Measurements from ENCODE around the gene HRG.
"Not testable (repeated sequence)": the region's sequence is repeated elsewhere in the genome, so short reads cannot be mapped to it uniquely, and the experiment has no call there.

The HRG gene

GRCh38 chr3:186665625-186666188 is at the start of gene HRG:
TSS of gene HRG (plus strand) at chr3:186666014. CDS start at chr3:186666032, 18 bp downstream.
- DNase-seq (ENCODE audit: low read depth, low spot score), result no peak
- no peak within 1 kb of the TSS for H3K27ac ChIP-seq

DNA sequence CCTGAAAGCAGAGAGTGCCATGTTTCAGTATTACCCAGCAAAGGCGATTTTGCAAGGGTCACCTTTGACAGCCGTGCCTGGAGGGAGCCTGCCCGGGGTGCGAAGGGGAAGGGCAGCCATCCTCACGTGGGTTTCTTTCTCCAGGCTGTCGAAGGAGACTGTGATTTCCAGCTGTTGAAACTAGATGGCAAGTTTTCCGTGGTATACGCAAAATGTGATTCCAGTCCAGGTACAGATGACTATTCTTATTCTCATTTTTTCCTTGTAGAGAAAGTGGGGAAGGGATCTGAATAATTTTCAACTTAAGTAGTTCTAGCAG is 49.6 kb upstream of the HRG start:
- no peak for DNase-seq (ENCODE audit: low read depth, low spot score)
- H3K27ac ChIP-seq, result no peak overlapping the region

- peak overlapping the region; percentile 58 for H3K27ac ChIP-seq
- DNase-seq (ENCODE audit: low read depth, low spot score), result peak; percentile 98
These were observed 48.5 kb upstream of the HRG start for GRCh38 chr3:186617036-186617946.

DNA sequence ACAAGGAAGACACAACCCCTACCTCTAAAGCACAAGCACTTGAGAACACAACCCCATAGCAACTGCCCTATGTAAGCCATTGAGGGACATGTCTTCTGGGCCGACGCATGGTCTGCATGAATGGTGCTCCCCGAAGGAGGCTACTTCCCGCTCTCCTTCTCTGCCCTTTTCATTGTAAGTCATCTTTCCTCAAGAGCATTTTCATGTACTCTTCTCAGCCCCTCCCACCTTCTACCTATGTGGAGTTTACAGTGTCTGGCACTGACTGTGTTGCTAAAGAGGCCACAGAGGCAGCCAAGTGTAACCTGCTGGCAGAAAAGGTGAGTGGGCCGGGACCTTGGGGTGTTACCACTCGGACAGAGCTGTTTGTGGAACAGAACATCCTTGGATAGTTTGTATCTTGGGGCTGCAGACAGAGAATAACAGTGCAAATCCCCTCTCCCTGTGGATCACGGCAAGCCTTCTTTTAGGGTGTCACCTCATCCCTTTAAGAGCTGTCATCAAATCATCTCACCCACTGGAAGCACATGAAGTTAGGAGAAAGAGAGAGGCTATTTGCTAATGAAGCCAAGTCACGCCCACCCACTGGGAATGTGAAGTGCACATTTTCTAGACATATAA is 47.4 kb upstream of the HRG start:
- H3K27ac ChIP-seq, result no peak overlapping the region
- no peak for DNase-seq (ENCODE audit: low read depth, low spot score)

GRCh38 chr3:186619787-186620212 is 46.0 kb upstream of the HRG start:
- no peak overlapping the region for H3K27ac ChIP-seq
- no peak for DNase-seq (ENCODE audit: low read depth, low spot score)

DNA sequence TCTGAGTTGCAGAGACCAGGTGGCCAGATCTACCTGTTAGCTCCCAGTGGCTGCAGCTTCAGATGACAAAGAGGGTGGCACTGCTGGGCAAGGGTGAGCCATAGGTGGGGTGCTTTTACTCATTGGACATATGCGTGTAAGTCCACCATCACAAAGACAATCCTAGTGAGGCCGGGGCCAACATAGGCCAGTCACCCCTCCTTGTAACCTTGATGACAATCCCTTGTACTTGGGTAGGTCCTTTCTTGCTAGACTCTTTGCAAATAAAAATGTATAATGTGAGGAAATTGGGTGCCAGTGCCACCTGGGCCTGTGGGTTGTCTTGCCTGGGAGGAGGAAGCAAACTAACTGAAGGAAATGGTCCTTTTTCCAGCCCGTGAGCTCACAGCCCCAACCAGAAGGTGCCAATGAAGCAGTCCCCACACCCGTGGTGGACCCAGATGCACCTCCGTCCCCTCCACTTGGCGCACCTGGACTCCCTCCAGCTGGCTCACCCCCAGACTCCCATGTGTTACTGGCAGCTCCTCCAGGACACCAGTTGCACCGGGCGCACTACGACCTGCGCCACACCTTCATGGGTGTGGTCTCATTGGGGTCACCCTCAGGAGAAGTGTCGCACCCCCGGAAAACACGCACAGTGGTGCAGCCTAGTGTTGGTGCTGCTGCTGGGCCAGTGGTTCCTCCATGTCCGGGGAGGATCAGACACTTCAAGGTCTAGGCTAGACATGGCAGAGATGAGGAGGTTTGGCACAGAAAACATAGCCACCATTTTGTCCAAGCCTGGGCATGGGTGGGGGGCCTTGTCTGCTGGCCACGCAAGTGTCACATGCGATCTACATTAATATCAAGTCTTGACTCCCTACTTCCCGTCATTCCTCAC is 45.4 kb upstream of the HRG start:
- H3K27ac ChIP-seq, result no peak overlapping the region
- no peak for DNase-seq (ENCODE audit: low read depth, low spot score)

DNA sequence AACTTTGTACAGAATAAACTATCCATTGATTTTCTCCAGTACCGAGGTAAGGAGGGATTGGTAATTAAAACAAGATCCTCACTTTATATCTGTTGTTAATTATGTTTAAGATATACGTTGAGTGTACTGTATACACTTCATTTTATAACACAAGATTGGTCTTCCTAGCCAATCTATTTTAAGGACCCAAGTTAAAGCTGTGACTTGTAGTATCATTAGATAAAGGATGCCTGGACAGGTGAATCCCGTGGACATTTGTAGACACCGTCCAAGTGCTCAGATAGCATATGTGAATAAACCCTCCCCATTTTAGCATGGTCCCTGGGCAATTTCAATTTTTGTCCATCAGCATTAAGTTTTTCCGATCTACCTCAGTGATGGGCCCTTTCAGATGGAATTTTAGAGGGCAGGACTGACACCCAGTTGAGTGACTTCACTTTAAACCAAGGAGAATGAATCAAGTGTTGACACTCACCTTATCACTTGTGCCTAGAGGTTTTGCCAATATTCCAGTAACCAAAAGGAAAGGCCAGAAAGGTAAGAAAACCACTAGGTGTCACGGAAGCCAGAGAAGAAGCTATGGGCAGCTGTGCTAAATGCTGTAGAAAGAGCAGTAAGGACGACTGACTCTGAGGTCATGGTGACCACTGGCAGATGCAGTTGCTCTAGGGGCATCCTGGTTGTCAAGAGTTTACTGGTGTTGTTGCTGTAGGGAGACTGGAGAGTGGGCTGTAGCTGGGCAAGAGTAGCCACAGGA is 43.7 kb upstream of the HRG start:
- no peak overlapping the region for H3K27ac ChIP-seq

GRCh38 chr3:186622651-186623310 is 43.0 kb upstream of the HRG start:
- H3K27ac ChIP-seq, result no peak overlapping the region

More for the DNA sequence above, 43.7 kb upstream of the HRG start:
- no peak for DNase-seq (ENCODE audit: low read depth, low spot score)

DNA sequence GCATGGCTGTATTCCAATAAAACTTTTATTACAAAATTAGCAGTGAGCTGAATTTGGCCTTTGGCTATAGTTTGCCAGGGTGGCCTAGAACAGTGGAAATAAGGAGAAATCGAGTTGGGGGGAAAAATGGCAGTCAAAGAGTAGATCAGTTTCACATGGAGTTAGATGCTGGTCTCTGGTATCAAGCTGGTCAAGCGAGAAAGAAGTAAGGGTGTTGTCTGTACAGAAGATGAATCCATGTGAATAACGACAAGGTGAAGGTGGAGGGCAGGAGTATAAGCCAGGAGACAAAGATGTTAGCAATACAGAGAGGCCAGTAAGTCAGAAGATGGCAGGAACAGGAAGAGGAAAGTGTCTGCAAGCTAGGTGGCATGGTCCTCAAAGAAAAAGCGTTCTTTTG is 41.2 kb upstream of the HRG start:
- DNase-seq (ENCODE audit: low read depth, low spot score), result no peak
- no peak overlapping the region for H3K27ac ChIP-seq

More at GRCh38 chr3:186622651-186623310, 43.0 kb upstream of the HRG start:
- DNase-seq (ENCODE audit: low read depth, low spot score), result no peak

DNA sequence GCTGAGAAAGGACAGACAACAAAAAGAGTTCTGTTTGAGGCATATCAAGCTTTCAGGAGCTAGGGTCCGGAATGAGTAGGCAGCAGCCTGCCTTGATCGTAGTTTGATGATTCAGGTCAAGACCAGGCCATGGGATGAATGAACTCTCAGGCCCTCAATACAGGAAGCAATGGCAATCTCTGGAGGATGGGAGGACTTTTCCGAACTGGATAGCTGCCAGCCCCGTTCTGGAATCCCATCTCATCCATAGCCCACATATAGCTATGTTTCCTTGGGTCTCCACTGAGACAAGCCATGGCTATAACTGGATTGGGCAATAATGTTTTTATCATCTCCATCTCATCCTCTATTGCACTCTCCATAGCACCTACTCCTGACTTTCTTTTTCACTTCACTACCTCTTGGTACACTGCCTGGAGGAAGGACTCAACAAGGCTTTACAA is 40.2 kb upstream of the HRG start:
- DNase-seq (ENCODE audit: low read depth, low spot score), result no peak
- no peak overlapping the region for H3K27ac ChIP-seq

DNA sequence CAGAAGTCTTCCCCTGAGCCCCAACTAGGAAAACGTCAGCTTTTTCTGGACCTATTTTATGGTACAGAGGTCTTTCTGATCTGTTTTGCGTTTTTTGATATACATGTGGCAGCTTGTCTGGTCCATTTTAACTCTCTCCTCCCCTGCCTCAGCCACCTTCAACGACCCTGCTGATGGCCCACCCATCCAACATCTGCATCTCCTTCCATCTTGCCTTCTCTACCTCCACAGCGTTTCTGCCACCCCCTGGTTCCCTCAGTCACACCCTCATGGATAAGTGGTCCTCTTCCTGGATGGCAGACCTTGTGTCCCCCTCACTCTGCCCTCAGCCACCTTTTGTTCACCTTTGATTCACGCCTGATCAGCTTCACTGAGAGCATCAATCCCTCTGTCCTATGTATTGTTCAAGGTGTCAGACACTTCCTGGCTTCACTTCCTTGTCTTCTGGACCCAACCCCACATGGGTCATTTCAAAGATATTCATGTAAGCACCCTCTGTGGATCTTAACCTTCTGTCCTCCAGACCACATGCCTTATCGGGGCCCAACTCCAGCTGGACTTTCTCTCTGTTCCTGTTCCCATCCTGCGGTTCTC is 39.5 kb upstream of the HRG start:
- H3K27ac ChIP-seq, result no peak overlapping the region
- no peak for DNase-seq (ENCODE audit: low read depth, low spot score)

- DNase-seq (ENCODE audit: low read depth, low spot score), result no peak
- no peak overlapping the region for H3K27ac ChIP-seq
These were observed 37.9 kb upstream of the HRG start for GRCh38 chr3:186627852-186628414.

DNA sequence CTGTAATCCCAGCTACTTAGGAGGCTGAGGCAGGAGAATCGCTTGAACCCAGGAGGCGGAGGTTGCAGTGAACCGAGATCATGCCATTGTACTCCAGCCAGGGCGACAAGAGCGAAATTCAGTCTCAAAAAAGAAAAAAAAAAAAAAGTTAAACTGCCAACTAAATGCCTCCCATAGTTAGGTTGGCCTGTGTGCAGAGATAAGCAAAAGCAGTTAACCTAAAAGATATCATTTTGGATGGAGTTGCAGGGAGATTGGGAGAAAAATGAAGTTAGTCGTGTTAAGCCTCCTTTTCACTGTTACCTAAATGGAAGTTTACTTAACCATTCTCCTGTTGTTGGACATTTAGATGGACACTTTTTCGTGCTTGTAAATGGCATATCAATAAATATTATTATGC is 37.1 kb upstream of the HRG start:
- no peak for DNase-seq (ENCODE audit: low read depth, low spot score)
- no peak overlapping the region for H3K27ac ChIP-seq

GRCh38 chr3:186630950-186631641 is 34.7 kb upstream of the HRG start:
- no peak for DNase-seq (ENCODE audit: low read depth, low spot score)

GRCh38 chr3:186633481-186633880 is 32.3 kb upstream of the HRG start:
- H3K27ac ChIP-seq, result no peak overlapping the region
- no peak for DNase-seq (ENCODE audit: low read depth, low spot score)

More at GRCh38 chr3:186630950-186631641, 34.7 kb upstream of the HRG start:
- H3K27ac ChIP-seq, result no peak overlapping the region

GRCh38 chr3:186634207-186634606 is 31.6 kb upstream of the HRG start:
- H3K27ac ChIP-seq; DNase-seq (ENCODE audit: low read depth, low spot score): not testable (repeated sequence)

GRCh38 chr3:186635532-186635931 is 30.3 kb upstream of the HRG start:
- H3K27ac ChIP-seq, result no peak overlapping the region
- DNase-seq (ENCODE audit: low read depth, low spot score), result no peak

GRCh38 chr3:186636536-186636935 is 29.3 kb upstream of the HRG start:
- DNase-seq (ENCODE audit: low read depth, low spot score), result no peak

More at GRCh38 chr3:186636536-186636935, 29.3 kb upstream of the HRG start:
- no peak overlapping the region for H3K27ac ChIP-seq

Measured in epithelial cell of prostate (primary cell).